NCI-H187 (cell line): ENCODE measurements around the gene HNRNPUL2.
"Not testable (repeated sequence)": the region's sequence is repeated elsewhere in the genome, so short reads cannot be mapped to it uniquely, and the experiment has no call there.

ENCODE experiments used
- DNase-seq, 2 experiments: peaks; one replicate each; lab custom pipeline; 2025; lab: John Stamatoyannopoulos, UW

HNRNPUL2 gene

DNA sequence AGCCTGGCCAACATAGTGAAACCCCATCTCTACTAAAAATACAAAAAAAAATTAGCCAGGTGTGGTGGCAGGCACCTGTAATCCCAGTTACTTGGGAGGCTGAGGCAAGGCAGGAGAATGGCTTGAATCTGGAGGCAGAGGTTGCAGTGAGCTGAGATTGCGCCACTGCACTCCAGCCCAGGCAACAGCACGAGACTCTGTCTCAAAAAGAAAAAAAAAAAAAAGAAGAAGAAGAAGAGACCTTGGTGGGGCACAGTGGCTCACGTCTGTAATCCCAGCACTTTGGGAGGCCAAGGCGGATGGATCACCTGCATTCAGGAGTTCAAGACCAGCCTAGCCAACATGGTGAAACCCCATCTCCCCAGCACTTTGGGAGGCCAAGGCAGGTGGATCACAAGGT, 23.3 kb downstream of the HNRNPUL2 start:
- not testable (repeated sequence) for DNase-seq

DNA sequence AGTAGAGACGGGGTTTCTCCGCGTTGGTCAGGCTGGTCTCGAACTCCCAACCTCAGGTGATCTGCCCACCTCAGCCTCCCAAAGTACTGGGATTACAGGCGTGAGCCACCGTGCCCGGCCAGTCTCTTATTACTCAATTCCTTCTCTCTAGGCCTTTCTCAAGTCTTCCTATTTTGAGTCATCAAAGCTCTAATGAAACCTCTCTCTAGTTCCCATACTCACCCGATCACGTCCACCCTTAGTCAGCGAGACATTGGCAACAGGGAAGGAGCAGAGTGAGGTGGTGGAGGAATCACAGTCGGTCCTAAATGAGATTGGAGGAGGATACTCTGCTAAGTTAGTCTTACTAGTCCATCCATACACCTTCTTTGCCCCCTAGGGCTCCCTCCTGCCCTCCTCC, 25.0 kb downstream of the HNRNPUL2 start:
- no peak for DNase-seq

DNA sequence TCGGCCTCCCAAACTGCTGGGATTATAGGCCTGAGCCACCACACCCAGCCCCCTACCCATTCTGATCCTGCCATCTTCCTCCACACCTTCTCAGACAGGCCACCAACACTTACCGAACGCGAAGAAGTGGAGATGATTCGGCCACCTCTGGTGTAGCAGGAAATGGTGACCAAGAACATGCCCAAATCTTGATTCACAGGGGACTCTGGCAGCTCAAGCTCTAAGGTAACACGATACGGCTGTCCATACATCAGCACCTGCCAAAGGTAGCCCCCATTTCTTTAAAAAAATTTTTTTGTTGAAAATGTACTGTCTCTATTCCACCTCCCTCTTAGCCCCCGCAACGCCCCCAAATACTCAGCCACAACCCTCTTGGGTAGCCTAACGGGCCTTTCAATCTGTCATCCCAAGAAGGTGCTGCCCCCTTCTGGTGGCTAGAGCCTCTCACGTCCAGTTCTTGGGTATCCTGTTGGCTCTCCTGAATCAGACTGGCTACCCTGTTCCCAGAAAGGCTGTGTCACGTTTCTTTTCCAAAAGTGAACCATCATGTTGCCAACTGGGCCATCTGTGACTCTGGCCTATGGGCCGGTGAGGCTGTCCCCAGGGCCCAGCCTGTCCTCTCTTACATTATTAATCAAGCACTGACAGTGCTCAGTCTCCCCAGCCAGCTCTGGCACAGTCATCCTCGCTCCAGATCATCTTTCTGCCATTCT, 32.6 kb downstream of the HNRNPUL2 start:
- DNase-seq = peak in 1 of 2 experiments; percentile 54

DNA sequence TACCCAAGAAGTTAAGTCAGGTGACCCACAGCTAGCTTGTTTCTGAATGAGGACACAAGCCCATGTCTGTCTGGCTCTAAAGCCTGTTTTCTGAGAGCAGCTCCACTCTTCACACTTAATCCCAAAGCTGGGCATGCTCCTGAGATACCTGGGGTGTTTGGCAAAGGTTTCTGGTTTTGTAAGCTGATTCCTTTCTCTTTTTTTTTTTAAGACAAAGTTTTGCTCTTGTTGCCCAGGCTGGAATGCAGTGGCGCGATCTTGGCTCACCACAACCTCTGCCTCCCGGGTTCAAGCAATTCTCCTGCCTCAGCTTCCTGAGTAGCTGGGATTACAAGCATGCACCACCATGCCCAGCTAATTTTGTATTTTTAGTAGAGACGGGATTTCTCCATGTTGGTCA, 33.6 kb downstream of the HNRNPUL2 start:
- not testable (repeated sequence) for DNase-seq

DNA sequence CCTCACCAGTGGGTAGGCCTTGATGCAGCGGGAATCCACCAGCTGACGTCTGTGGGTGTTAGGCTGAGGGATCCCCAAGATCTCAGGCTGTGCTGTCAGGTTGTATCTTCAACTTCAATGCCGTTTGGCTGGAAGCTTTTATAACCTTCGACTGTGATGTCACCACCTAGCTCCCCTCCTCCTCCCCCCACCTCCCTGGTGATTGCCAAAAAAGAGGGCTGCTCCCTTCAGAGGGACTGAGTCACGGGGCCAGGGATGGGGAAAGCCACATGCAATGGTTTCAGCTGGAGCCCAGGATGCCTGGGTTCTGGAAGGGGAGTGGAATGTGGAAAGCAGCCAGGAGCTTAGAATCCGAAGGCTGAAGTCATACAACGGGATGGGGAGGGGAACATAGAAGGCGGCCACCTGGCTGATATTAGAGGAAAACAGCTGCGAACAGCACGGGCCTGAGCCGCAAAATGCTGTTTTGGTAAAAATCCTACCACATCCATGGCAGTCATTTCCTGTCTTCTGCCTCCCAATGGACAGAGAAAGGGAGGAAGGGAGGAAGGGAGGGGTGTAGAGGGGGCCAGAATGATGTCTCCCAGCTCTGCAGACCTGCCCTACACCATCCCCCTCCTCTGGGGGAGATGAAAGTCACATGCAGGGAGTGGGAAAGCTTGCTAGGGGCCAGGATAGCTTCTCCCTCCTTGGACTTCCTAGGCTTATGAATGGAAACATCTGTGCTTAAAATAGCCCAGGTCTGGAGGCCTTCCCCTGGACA, 37.7 kb downstream of the HNRNPUL2 start, which contains the start of gene LRRN4CL:
Gene LRRN4CL (minus strand): TSS at position 110 of the 763 bp plus-strand sequence. CDS start 1,022 bp downstream, outside the sequence.
- DNase-seq = no peak

DNA sequence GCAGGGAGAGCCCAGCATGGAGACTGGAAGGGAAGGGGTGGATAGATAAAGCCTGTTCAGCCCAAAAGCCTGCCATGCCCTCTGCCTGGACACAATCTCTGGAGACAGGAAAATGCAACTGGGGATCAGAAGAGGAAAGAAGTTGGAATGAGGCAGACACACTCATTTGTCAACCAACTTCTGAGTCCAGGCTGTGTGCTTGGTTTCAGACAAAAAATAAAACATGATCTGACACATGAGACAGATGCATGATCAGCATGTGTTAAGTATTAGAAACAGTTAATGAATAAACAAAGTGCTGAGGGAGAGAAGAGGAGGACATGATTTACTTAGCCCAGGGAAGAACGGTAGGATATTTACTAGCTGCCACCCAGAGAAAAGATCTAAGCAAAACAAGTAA, 38.8 kb downstream of the HNRNPUL2 start:
- DNase-seq = no peak

DNA sequence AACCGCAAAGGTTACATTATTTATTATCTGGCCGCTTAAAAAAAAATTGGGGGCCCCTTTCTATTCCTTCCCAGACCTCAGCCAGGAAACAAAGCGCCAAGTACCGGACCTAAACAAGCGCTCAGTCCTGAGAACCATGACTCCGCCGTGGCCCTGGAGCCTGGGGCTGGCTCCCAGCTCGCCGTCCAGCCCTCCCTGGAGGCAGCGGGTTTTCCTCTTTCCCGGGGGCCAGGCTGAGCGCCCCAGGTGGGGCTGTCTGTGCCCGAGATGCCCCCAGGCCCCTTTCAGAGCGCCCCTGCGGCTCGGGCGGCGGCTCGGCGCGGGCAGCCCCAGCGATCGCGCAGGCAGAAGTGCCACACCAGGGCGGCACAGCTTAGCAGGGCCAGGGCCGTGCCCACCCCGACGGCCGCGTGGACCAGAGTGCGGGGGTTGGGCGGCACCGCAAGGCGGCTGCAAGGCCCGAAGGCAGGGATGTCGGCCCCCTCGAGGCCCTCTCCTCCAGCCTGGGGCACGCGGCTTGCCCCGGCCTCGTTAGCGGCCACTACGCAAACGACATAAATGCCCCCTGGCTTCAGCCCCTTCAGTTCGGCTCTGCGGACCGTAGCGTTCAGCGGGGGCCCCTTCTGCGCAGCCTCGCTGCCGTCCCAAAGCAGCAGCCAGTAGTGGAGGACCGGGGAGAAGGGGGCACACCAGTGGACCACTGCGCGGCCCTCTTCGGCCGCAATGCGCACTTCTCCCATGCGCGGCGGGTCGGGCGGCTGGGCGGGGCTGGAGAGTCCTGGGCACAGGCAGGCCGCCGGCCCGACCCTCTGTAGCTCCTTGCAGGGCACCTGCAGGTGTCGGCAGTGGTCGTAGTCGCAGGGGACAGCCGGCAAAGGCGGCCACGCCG, 39.5 kb downstream of the HNRNPUL2 start:
- no peak for DNase-seq

DNA sequence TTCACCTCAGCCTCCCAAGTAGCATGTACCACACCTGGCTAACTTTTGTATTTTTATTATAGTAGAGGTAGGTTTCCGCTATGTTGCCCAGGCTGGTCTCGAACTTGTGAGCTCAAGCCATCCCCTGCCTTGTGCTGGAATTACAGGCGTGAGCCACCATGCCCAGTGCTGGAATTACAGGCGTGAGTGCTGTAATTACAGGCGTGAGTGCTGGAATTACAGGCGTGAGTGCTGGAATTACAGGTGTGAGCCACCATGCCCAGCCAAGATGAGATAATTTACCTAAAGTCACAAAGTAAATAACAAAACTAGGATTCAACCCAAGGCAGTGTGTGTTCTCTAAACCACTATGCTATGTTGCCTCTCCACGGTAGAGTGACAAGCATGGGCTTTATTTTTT, 44.7 kb downstream of the HNRNPUL2 start:
- no peak for DNase-seq

DNA sequence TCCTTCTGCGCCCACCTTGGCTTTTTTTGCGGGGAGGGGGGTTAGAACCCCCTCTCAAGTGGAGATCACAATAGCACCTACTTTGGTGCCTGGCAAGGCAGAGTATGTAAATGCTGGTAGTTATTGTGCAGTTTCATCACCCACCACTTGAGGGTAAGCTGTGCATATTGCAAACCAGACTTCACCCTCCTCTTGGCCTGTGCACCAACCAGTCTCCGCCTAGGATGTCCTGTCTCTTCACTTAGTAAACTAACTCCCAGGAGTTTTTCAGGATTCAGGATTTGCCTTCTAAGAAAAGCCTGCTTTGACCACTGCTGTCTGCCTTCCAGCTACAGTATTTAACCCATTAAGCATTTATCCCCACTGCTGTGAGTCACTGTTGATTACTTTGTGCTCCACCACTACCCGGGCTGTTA, 46.4 kb downstream of the HNRNPUL2 start:
- DNase-seq = no peak

DNA sequence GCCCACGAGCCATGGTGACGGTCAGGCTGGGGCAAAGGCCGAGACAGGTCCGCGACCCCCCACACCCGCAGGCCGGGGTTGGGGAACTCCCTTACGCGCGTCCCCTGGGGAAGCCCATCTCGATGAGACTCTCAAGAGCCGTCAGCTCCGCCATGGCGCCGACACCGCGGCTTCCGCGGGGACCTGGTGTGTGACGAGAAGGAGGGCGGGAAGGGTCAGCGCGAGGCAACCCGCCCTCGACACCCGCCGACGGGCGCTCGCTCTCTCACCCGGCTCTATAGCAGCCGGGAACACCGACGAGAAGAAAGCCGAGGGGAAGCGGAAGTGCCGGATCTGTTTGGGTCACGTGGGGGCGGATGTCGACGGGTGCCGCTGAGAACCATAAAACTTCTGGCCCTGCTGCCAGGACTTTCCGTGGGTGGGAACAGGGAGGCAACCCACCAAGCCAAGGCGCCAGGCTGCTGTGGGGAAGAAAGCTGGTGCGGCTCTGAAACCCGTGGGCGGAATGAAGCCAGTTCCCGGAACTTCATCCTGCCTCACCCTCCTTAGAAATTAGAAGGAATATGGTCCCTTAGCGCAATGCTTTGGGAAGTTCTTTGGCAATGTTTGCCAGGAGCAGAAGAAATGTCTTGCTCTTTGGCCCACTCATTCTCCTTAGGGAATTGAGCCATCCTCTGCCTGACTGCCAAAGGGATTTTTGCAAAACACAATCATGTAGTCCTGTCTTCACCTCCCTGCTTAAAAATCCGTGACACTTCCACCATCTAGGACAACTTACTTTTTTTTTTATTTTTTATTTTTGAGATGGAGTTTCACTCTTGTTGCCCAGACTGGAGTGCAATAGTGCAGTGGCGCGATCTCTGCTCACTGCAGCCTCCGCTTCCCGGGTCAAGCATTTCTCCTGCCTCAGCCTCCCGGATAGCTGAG, 48.2 kb downstream of the HNRNPUL2 start, which contains the start of gene UBXN1:
Gene UBXN1 (minus strand): TSS at position 304 of the 927 bp plus-strand sequence. CDS start 150 bp downstream, at position 154.
- peak; percentile 61 to 67 for DNase-seq

DNA sequence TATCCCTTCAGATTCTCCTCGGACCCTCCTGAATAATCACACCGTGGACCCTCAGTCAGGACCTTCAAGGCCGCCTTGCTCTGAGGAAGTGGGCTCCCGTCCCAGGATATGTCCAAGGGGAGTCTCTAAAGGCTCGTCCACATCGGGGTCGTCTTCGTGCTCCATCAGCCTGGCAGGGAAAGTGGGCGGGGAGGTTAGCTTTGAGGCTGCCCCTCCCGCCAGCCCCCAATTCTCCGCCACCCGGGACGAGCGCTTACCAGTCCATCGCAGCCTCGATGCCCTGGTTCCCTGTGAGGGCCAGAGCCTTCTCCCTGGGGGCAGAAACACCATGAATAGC, 48.9 kb downstream of the HNRNPUL2 start:
- DNase-seq = no peak

DNA sequence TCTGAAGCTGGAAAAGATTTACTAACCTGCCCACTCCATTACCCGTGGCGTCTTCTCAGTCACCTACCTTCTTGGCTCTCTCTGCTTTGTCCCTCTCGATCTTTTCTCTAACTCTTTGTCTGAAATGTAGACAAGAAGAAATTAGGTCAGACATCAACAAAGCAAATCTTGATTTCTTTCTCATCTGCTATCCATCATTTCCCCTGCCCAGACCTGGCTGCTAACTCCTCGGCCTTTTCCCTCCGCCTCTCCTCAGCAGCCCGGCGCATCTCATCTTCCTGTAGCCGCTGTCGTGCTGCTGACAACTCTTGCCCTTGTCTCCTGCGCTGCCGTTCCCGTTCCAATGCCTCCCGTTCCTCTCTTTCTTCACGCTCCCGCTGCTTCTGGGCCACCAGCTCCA, 49.5 kb downstream of the HNRNPUL2 start:
- no peak for DNase-seq

DNA sequence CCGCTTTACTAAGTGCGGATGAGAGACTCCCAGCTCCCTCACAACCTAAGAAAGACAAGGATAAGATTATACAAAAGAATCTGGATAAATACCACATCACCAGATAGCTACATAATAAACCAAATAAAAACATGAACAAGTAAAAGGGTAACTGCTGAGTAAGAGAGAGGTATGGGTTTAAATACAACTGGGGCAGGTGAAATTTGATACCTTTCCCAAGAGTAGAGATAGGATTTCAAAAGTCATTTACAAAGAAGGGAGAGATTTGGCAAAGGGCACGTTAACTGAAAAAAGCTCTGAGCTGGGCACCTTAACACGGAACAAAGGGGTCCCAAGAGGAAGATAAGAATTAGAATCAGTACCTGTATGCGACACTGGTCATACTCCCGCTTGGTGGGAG, 50.1 kb downstream of the HNRNPUL2 start:
- DNase-seq = no peak

DNA sequence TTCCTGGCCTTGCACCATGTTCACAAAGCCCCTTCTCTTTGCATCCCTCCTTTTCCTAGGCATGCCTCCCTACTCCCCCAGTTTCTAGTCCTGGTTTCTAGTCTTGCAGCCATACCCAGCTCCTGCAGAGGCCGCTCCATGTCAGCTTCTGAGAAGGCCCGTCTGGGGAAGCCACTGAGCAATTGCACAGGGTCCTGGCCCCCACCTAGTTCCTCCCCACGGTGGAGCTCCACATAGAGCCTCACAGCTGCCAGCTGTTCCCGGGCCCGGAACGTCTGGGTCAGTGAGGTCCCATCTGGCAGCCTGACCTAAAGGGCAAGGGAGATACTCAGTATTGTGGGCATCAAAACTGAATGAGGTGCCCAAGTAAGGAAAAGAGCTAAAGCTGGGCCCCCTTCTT, 50.6 kb downstream of the HNRNPUL2 start:
- no peak for DNase-seq

DNA sequence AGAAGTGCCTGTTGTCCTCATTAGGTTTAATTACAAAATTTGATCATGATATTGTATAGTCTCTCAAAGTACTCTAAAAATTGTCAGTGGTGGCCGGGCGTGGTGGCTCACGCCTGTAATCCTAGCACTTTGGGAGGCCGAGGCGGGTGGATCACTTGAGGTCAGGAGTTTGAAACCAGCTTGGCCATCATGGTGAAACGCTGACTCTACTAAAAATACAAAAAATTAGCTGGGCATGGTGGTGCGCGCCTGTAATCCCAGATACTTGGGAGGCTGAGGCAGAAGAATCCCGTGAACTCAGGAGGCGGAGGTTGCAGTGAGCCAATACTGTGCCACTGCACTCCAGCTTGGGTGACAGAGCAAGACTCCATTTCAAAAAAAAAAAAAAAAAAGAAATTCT, 51.8 kb downstream of the HNRNPUL2 start:
- not testable (repeated sequence) for DNase-seq

DNA sequence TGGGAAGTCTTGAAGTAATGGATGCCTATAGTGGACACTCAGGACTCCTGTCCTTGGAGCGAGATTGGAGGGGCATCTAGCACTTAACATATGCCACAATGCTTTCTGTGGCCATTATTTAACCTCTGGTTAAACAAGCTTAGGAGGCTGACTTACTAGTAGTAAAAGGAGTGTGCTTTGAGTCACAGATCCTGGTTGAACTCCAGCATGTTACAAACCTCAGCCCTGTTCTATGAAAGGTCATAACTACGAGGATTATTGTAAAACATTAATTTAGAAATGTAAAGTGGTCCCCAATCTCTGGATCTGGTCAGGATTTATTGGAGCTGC, 54.1 kb downstream of the HNRNPUL2 start:
- DNase-seq = no peak

DNA sequence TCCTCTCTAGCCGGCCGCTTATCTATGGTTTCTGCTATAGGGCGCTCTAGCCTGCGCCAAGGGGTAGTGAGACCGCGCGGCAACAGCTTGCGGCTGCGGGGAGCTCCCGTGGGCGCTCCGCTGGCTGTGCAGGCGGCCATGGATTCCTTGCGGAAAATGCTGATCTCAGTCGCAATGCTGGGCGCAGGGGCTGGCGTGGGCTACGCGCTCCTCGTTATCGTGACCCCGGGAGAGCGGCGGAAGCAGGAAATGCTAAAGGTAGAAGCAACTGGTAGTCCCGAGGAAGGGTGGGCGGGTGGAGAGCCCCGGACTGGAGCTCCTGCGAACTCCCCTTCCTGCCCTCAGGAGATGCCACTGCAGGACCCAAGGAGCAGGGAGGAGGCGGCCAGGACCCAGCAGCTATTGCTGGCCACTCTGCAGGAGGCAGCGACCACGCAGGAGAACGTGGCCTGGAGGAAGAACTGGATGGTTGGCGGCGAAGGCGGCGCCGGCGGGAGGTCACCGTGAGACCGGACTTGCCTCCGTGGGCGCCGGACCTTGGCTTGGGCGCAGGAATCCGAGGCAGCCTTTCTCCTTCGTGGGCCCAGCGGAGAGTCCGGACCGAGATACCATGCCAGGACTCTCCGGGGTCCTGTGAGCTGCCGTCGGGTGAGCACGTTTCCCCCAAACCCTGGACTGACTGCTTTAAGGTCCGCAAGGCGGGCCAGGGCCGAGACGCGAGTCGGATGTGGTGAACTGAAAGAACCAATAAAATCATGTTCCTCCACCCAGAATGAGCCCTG, 55.5 kb downstream of the HNRNPUL2 start, which contains the start of the genes LBHD1 and UQCC3:
Gene LBHD1 (minus strand): TSS at position 660 of the 782 bp plus-strand sequence. CDS start 2,236 bp downstream, outside the sequence.
Gene UQCC3 (plus strand): TSS at position 66 of the 782 bp plus-strand sequence. CDS start 73 bp downstream, at position 139.
- peak in 1 of 2 experiments; percentile 61 for DNase-seq

DNA sequence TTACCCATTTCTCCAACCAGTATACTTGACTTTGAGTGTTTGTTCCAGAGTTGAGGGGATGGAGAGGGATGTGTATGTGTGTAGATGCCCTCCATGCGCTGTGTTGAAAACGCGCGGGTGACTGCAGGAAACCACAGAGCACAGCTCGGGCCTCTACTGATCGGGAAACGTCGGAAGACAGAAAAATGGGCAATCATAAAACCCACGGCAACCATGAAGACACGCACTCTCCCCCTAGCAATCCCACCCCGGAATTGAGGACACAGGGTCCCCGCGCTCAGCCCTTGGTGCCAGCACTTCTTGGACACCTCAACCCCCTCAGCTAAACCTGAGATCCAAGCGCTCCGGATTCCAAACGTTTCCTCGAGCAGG, 56.0 kb downstream of the HNRNPUL2 start:
- DNase-seq = peak in 1 of 2 experiments; percentile 55

DNA sequence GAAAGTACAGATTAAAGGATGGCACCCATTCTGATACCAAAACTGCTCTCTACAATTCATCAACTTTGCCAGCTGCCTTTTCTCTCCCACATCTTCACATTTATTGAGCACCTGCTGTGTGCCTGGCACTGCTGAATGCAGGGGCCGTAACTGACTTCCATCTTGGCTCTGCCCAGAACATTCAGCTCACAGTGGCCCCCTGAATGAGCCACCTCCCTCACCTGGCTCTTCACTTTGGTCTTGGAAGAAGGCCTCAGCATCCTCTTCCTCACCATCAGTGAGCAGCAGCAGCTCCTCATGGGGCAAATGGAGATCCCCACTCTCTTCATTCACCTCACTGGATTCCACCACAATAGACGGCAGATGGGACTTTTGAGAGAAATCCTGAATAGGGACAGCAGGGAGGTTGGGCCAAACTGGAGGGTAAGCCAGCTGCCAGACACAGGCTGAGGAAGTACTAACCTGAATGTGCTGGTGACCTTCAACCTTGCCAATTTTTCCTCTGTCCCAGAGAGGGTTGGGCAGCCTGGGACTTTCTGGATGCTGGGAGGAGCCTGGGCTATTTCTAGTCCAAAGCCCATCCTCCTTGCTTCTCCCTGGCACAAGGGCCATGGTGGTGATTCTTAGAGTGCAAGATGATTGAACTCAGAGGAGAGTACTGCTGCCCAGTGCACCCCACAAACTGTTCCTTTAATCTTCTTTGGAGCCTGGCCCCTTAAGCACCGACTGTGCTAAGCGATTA, 57.7 kb downstream of the HNRNPUL2 start:
- DNase-seq = no peak

DNA sequence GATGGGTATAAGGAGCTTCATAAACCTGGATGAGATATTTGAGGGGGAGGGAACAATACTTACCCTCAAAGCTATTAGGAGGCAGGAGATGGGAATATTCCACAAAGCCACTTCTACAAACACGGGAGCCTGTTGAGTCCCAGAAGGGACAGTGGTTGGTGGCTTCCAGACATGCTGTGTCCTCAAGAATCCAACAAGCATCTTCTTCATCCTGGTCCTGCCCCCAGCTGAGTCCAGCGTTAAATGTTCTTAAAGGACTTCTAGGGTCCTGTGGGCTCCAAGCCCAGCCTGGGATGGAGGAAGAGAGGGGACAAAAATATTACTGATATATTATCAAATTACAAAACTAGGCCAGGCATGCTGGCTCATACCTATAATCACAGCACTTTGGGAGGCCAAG, 59.8 kb downstream of the HNRNPUL2 start:
- no peak for DNase-seq
